AG04449 (cell line): ENCODE results near the gene TMSB4X.

Experiments used
- CTCF ChIA-PET: fragments of 350-600 bp; formaldehyde crosslinking; extraction: SDS; loops from one replicate; lab custom pipeline; 2021; ENCODE audit warnings: antibody characterized with exemption; lab: Yijun Ruan, JAX
- POLR2A ChIA-PET: fragments of 400-600, 350-600 bp; formaldehyde crosslinking; extraction: SDS; loops from one replicate; lab custom pipeline; 2020; ENCODE audit warnings: antibody characterized with exemption, inconsistent platforms; lab: Yijun Ruan, JAX
- DNase-seq: peaks from one replicate; pipeline ENCODE4 v3.0.0-alpha.2; 2010; ENCODE audit warnings: low read depth, low spot score
- H3K4me3 ChIP-seq: 2 replicates; pipeline ENCODE4 v1.5.1; 2011; ENCODE audit warnings: low read depth, mild to moderate bottlenecking, control low read depth, low read length
- TF ChIP-seq, protein P1 (sequence below): IDR thresholded peaks from one replicate; pipeline ENCODE4 v1.5.1; 2011; ENCODE audit warnings: mild to moderate bottlenecking, moderate library complexity, low read length, control low read depth, inconsistent platforms; ENCODE audit not compliant: insufficient read depth; ENCODE audit errors: missing control alignments

TMSB4X gene

DNA sequence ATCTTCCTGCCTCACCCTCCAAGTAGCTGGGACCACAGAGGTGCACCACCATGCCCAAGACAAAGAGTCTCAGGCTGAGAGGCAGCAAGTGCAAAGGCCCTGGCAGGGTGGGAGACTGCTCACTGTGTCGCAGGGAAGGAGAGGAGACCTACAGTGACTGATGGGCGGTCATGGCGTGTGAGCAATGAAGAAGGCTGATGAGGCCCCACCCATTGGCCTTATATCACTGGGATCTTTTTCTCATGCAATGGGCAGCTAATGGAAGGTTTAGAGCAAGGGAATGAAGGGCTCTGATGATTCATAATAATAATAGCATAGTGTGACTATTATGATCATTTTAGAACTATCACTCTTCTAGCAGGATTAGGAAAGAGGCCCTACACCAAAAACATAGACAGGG lies 48.7 kb downstream of the TMSB4X start:
- POLR2A ChIA-PET = interaction anchor here (0.6 kb wide), 1 partner anchor 96 kb away, joined by 3 read pairs; no protein-coding TSS in a partner anchor

DNA sequence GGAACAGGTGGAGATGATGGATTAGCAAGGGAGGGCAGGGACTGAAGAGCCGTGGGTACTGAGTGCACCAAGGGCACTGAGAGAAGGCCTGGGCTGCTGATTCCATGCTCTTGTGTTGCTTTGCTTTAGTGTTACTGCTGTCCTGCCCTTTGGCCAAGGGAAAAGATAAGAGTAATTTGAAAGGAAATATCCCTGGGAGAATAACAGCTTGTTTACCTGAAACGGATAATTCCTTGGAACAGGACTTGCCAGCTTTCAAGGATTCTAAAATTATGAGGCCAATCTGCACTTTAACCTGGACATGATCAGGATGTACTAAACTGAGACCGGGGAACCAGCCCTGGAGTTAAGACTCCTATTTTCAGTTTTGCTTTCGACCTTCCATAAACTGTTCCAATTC lies 49.1 kb downstream of the TMSB4X start:
- TF ChIP-seq, protein P1, sequence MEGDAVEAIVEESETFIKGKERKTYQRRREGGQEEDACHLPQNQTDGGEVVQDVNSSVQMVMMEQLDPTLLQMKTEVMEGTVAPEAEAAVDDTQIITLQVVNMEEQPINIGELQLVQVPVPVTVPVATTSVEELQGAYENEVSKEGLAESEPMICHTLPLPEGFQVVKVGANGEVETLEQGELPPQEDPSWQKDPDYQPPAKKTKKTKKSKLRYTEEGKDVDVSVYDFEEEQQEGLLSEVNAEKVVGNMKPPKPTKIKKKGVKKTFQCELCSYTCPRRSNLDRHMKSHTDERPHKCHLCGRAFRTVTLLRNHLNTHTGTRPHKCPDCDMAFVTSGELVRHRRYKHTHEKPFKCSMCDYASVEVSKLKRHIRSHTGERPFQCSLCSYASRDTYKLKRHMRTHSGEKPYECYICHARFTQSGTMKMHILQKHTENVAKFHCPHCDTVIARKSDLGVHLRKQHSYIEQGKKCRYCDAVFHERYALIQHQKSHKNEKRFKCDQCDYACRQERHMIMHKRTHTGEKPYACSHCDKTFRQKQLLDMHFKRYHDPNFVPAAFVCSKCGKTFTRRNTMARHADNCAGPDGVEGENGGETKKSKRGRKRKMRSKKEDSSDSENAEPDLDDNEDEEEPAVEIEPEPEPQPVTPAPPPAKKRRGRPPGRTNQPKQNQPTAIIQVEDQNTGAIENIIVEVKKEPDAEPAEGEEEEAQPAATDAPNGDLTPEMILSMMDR = no peak
- DNase-seq = no peak
- ChIA-PET POLR2A (no interaction called here), CTCF (no interaction called here)
- H3K4me3 ChIP-seq = no peak overlapping the region

More for the DNA sequence above, 48.7 kb downstream of the TMSB4X start:
- TF ChIP-seq, protein P1 = no peak
- no peak for DNase-seq
- H3K4me3 ChIP-seq = no peak overlapping the region
- CTCF ChIA-PET = no interaction called here

DNA sequence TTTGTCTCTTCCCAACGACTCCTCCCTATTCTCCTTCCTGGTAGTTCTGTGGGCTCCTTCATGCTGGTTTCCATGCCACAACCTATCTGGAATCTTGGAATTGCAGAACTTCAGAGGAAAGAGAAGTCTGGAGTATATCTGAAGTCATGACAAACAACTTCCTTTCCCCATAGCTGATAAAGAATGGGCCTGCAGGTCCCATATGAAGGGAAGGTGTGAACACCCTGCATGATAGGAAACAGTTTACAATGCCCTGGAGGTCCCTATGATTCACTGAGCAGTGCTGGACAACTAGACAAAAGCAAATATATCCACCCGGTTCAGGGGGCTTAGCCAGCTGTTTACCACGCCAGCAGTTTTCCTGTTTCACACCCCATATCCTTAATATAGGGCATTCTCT lies 50.1 kb downstream of the TMSB4X start:
- TF ChIP-seq, protein P1 = no peak

More for the DNA sequence above, 50.1 kb downstream of the TMSB4X start:
- ChIA-PET POLR2A (no interaction called here), CTCF (no interaction called here)
- no peak for DNase-seq
- H3K4me3 ChIP-seq = no peak overlapping the region
